GM23248 (cell line): ENCODE results near the gene SNRNP27.

Experiments
- EZH2 ChIP-seq: fragments of 200-600 bp; sonication (generic); IDR thresholded peaks from 2 replicates; pipeline ENCODE4 v1.6.1; 2018; ENCODE audit warnings: antibody characterized with exemption, mild to moderate bottlenecking; ENCODE audit not compliant: insufficient read depth, poor library complexity, severe bottlenecking
- EZH2phosphoT487 ChIP-seq: fragments of 200-600 bp; sonication (generic); IDR thresholded peaks from 2 replicates; pipeline ENCODE4 v1.6.1; 2018; ENCODE audit warnings: antibody characterized with exemption, moderate library complexity, mild to moderate bottlenecking, low read depth; ENCODE audit not compliant: insufficient read depth

GRCh38 chr2:69933839-69934613 is 40.3 kb downstream of the SNRNP27 start:
- TF ChIP-seq EZH2: no peak
- no peak for TF ChIP-seq EZH2phosphoT487
